HEK293T (cell line): ENCODE data around the gene SPATA12.

Experiments used
- FOXM1 ChIP-seq: fragments of 450-650 bp; IDR thresholded peaks from 2 replicates; pipeline ENCODE4 v1.6.1; 2017; ENCODE audit warnings: mild to moderate bottlenecking, borderline replicate concordance
- L3MBTL2 ChIP-seq: fragments of 450-650 bp; conservative IDR thresholded peaks from 2 replicates; pipeline ENCODE4 v1.6.1; 2016; ENCODE audit warnings: mild to moderate bottlenecking
- SP1 ChIP-seq: fragments of 450-650 bp; IDR thresholded peaks from 2 replicates; pipeline ENCODE4 v1.6.1; 2017

GRCh38 chr3:57017459-57017845 lies 43.0 kb upstream of the SPATA12 start:
- TF ChIP-seq FOXM1 (no peak), SP1 (no peak), L3MBTL2 (no peak)
